Measurements from ENCODE around the gene ATP5F1B.
A peak's percentile ranks its signal among the peaks of the same experiment; 100 is the strongest.

ATP5F1B gene

DNA sequence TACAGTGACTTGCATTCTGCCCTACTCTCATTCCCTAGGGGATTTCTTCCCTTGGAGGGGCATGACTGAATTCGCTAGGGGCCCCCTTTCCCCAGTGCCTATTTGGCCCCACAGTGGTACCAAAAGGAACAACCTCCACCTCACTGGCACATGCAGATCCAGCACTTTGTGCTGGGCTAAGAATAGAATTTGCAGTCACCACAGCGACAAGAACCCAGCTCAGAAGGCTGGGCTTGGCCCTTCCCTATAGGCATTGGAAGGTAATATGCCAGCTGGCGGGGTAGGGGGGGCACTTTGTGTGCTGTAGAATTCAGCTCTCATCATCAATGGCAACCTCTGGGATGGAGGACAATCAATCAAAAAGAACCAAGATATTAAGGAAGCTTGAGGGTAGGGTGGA lies 29.5 kb downstream of the ATP5F1B start:
- DNase-seq, result no peak

DNA sequence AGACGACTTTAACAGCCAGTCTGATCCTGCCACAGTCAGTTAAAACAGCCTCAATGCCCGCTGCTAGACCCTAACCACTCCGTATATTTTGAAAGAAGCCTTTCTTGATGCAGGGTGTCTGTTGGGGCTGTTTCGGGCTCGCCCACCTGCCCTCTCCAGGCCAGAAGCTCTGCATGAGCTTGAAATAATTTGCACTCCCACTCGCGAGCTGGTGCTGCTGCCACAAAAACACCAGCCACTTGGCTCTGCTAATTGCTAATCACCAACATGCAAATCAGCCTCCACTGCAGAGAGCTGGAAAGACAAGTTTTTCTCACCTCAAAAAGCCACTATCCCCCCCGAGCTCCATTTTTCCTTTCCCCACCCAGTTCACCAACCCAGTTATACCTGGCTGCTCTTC lies 31.2 kb downstream of the ATP5F1B start:
- no peak for DNase-seq

DNA sequence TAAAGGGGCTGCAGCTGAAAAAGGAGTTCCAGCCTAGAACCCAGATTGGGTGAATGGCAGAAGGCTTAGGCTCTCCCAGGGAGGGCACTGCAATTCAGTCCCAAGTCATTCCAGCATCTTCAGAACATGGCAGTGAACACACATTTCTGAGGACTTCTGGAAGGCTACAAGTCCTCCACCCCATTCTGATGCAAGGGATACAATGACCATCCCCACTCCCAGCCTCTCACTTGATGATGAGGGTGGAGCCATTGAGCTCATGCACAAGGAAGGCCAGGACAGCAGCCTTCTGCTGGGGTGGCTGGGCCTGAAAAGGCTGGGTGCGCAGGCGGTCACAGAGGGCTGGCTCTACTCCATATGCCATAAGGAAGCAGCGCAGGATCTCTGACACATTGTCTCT lies 41.4 kb downstream of the ATP5F1B start:
- no peak for DNase-seq

DNA sequence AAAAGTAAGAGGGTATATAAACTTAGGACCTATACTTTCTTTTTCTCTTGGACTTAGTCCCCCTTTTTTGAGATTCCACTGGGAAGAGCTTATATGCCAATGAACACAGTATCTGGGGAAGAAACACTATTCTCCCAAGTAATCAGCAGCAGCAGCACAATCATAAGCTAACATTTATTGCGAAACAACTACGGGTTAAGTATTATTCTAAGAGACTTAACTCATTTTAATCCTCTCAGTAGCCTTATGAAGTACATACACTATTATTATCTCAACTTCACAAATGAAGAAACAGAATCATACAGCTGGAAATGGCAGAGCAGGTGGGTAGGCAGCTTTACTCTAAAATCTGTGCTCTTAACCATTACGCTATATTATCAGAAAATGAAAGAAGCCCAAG lies 43.5 kb downstream of the ATP5F1B start:
- no peak for DNase-seq

DNA sequence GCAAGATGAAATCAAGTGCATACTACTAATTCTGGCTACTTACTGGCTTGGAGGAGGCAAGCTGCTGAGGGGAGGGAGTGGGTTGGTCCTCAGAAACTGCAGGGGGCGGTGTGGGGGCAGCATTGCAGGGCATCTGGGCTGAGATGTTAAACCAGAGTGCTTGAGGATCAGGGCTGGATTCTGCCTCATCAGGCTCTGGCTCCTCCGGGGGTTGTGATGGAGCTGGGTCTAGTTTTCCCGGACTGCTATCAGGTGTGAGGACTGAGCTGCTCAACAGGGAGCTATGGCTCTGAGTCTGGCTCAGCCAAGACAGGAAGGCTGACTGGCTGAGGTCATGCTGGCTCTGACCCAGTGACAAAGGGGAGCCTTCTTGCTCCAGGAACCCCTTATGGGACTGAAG lies 44.3 kb downstream of the ATP5F1B start:
- no peak for DNase-seq

DNA sequence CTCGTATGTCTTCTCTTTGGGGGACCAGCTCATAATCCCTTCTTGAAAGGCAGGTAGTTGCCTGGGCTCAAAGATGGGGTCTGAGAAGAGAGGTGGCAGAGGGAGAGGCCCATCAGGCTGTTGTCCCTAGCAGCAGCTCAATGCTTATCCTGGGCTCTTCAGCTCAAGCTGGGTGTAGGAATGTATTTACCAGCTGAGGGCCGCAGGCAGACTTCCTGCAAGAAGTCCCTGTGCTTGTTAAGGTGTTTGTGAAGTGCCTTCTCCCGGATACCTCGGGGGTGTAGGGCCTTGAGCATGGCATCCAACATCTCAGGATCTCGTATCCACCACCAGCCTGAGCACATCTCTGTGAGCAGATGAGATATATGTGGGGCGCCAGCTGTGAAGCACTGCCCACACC lies 45.0 kb downstream of the ATP5F1B start:
- no peak for DNase-seq

DNA sequence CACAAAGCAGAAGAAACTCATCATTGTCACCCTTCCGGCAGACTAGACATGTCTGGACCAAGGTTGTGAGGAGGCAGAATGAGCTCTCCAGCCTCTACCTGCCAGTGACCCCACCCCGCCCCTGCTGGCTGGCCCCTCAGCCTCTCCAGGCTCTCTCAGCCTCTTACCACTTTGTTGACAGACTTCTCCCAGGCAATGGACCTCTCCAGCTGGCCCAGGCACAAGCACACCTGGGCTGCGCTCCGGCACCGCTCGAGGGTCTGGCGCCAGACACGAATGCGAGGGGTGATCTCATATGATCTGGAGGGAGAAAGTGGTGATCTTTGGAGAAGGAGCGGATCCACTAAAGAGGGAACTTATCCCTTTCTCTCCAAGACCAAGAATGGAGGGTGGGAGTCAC lies 46.0 kb downstream of the ATP5F1B start:
- DNase-seq, result no peak

DNA sequence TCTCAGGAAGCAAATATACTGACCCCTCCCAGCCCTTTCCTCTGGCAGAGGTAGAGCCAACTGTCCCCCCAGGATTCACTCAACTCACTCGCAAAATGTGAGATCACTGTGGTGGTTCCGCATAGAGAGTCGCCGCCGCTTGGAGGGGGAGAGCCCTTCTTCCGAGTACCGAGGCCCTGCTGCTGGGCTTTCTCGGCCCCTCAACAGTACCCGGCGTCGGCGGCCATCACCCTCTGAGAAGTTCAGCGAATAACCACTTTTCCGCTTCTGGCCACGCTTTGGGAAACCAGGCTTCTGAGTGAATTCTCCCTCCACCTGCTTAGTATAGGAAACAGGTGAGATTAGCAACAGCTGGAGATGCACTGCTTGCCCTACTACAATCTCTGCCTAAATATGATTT lies 46.7 kb downstream of the ATP5F1B start:
- DNase-seq, result no peak

DNA sequence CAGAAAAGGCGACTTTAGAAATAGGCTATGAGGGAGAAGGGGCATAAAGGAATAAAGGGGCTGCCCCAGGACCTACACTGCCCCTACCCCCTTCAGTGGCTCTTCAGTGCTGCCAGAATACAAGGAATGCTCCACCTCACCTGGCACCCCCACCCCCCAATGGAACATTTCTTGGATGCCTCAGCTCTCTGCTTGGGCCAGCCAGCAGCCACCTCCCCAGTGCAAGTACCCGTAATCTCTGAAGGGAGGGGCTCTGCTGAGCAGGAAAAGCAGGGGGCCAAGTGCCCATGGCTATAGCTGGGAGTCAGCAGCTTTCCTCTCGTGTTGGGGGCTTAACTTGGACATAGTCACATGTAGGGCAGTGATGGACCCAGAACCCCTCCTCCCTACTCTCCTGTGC lies 49.0 kb downstream of the ATP5F1B start:
- DNase-seq, result no peak

DNA sequence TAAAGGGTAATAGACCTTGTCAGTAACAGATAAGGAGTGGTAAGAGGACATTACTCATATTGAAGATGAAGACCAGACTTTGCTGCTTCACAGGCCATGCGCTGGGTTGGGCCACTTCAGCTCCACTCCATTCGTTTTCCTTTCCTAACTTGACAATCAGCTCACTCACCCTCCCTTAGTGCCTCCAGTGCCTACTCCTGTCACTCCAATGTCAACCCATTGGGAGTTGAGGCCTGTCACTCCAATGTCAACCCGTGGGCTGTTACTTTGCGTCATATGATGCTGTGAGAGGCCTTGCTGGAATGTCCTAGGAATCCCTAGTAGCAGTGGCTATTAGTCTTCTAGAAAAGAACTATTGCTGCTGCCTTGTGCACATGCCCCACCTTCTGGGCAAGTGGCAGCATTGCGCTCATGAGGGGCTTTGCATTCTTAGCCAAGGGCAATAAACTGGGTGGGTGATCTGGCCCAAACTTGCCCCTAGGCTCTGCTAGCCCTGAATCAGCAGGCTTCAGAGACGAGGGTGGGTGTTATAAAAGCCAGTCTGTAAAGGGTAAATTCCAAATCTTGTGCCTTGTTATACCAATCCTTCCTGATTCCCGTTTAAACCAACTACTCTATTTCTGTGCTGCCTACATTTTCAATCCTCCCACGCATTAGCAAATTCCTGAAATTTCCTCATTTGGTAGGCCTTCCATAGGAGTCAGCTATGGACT lies 51.7 kb downstream of the ATP5F1B start:
- DNase-seq, result peak; percentile 38 to 67

DNA sequence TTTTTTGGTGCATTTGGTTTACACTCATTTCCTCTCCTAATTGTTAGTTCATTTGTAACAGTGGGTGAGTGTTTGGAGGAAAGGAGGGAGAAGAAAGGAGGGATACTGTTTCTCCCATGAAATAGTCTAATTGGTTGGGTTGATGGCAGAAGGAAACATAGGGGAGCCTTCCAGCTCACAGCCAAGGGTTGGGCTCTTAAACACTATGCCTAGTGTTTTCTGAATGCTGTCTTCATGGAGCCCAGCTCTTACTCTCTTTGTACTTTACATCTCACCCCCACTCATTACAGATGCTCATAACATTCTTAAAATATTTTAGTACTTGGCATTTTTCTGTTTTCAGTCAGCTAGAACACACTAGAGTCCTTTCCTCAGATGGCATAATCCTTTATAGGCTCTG lies 53.8 kb downstream of the ATP5F1B start:
- DNase-seq, result no peak

DNA sequence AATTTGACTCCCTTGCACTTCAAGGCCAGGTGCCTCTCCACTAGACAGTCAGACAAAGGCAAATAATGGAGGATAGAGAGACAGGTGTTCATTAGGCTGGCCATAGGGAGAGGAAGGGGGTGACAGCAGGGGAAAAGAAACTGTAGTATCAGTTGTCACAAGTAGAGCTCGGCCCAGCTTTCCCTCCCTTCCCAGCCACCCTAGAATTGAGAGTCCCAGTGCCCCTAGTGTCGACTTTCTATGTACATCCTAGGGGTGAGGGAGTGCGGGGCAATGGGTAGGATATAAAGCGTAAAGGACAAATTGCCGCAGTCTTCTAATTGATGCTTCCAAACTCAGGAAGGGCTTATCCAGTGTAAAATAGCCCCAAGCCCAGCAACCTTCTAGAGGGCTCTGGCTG lies 54.7 kb downstream of the ATP5F1B start:
- no peak for DNase-seq

DNA sequence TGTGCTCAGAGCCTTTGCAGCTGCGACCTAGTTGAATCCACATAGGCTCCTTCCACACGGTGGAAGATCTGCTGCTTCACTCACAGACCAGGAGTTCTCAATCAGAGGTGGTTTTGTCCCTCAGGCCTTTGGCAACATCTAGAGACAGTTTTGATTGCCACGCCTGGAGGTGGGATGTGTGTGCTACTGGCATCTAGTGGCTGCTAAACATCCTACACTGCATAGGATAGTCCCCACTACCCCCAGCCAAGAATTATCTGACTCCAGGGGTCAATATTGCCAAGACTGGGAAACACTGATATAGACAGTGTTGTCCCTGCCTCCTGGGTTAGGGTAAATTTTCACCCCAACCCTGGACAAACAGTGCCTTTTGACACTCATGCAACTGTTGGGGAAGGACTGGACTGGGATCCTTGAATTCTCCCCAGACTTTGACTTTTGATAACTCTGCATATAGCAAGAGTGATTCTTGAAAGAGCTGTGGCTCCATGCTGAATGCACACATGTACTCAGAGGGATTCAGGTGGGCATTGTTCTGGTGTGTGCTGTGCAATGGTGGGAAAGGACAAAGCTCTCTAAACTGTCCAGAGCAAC lies 55.5 kb downstream of the ATP5F1B start:
- DNase-seq, result no peak

DNA sequence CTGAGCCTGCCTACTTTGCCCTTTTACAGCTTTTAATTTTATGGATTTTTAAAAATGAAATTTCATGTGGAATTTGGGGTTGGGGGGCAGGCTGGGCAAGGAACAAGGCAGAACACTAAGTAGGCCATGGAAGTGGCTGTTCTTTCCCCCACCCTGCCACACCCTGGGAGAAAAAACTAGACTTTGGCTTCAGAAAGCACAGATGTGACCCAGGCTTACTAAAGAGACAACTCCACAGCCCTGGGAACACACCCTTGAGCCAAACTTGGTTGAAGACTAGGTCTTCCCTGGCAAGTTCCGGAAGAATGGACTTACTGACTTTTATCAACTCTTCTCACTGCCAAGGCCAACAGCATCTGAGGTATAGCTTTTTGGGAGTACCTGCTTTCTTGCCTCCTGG lies 56.0 kb downstream of the ATP5F1B start:
- no peak for DNase-seq
